GM12801 (cell line): ENCODE data around the gene CATSPERE.

Experiments
- TF ChIP-seq, protein P1 (sequence below): IDR thresholded peaks from one replicate; pipeline ENCODE4 v1.5.1; 2011; ENCODE audit warnings: control low read depth; ENCODE audit not compliant: insufficient read length; ENCODE audit errors: extremely low read depth

The CATSPERE gene

GRCh38 chr1:244664353-244664752, 203.3 kb downstream of the CATSPERE start:
- TF ChIP-seq, protein P1, sequence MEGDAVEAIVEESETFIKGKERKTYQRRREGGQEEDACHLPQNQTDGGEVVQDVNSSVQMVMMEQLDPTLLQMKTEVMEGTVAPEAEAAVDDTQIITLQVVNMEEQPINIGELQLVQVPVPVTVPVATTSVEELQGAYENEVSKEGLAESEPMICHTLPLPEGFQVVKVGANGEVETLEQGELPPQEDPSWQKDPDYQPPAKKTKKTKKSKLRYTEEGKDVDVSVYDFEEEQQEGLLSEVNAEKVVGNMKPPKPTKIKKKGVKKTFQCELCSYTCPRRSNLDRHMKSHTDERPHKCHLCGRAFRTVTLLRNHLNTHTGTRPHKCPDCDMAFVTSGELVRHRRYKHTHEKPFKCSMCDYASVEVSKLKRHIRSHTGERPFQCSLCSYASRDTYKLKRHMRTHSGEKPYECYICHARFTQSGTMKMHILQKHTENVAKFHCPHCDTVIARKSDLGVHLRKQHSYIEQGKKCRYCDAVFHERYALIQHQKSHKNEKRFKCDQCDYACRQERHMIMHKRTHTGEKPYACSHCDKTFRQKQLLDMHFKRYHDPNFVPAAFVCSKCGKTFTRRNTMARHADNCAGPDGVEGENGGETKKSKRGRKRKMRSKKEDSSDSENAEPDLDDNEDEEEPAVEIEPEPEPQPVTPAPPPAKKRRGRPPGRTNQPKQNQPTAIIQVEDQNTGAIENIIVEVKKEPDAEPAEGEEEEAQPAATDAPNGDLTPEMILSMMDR: no peak

DNA sequence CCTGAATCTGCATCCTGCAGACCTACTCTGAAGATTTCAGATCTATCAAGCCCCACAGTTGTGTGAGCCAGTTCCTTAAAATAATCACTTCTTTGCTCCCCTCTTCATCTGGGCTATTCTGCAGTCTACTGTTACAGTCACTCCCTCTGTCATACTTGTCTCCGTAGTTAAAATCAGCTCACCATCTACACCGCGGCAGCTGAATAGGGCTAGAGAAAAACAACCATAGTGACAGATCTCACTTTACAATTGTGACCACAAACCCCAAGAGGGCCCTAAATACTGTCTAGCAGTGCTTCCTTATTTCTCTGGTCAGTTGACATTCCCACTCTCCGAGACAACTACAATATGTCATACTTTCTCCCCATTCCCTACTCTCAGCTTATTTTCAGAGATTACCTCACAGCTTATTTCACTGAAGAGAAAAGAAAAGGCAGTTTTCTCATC, 204.7 kb downstream of the CATSPERE start:
- TF ChIP-seq, protein P1: no peak

- TF ChIP-seq, protein P1: no peak
These were observed 206.7 kb downstream of the CATSPERE start for GRCh38 chr1:244667797-244668196.

DNA sequence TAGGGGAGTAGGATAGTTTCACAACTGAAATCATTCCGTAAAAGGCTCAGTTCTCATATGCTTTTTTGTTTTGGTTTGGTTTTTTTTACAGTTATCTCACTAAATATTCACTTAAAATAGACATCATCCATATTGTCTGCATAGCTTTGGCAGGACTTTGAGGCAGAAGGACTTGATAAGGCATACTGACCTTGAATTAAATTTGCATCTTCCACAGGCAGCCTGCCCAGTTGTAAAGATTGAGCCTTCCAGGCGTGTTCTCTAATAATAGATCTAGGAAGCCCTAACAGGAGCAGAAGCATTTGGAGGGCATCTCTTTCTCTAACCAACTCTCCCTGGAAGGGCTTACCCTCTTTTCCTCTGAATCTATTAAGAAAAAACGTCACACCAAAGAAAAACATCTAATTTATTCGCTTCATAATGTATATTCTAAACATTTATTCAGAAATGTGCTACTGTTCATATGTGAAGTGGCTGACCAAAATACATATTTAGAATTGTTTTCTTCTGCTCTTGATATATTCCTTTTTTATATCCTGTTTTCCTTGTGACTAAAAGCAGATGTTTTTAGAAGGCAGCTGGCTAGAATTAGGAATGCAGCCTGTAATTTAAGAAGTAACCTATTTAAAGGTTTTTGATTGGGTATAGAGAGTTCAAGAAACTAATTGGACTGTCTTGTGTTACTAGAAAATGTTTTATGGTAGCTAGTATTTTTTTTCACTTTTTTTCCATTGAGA, 212.0 kb downstream of the CATSPERE start:
- TF ChIP-seq, protein P1: no peak

DNA sequence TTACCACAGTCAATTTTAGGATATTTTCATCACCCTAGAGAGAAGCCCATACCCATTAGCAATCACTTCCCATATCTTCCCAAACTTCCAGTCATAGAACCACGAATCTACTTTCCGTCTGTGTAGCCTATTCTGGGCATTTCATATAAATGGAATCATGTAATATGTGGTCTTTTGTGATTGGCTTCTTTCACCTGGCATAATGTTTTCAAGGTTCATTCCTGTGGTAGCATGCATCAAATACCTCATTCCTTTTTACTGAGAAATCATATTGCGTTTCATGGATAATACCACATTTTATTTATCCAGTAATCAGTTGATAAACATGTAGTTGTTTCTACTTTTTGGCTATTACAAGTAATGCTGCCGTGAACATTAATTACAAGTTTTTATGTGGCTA, 213.4 kb downstream of the CATSPERE start:
- TF ChIP-seq, protein P1: no peak

- TF ChIP-seq, protein P1: no peak
These were observed 214.1 kb downstream of the CATSPERE start for GRCh38 chr1:244675167-244675566.

DNA sequence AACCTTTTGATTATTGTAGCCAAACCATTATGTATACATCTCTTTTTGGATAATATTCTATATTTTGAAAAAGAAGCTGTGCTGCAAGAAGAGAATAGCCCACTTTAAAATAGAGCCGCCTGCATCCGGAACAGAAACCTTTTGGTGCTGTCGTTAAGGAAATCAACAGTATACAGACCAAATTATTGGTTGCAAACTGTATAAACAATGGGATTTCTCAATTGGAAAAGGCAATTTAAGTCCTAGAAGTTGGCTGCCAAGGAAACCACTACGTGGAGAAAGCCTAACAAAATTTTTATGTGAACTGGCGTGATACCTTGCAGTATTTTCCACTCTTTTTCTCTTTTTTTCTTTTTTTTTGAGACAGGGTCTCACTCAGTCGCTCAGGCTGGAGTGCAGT, 217.6 kb downstream of the CATSPERE start:
- TF ChIP-seq, protein P1: no peak
